Neural cell (in vitro differentiated cells): Measurements from ENCODE around the gene LOXHD1. TPM values are rescaled to one million over a fixed set of nuclear protein-coding genes. Genes with fewer than 3 reads are reported as not detected.

Source experiments
- H2AFZ ChIP-seq: fragments of 200-600, 300-800 bp; sonication (generic), shearing (Covaris generic); 2 replicates; pipeline ENCODE4 v1.6.0; 2014; ENCODE audit warnings: low read depth, mild to moderate bottlenecking, antibody characterized with exemption, low read length, moderate library complexity
- H3F3A ChIP-seq: fragments of 200-600 bp; shearing (Covaris generic); 2 replicates; pipeline ENCODE4 v1.6.1; 2016; ENCODE audit warnings: mild to moderate bottlenecking, moderate library complexity, mixed read lengths, antibody characterized with exemption, low read length; ENCODE audit not compliant: insufficient read depth, poor library complexity, severe bottlenecking
- H3K27ac ChIP-seq: fragments of 200-600, 300-800 bp; sonication (generic), shearing (Covaris generic); 2 replicates; pipeline ENCODE4 v1.5.1; 2014; ENCODE audit warnings: mild to moderate bottlenecking, low read length, moderate library complexity
- H3K27me3 ChIP-seq: fragments of 300-800, 200-600 bp; sonication (generic), shearing (Covaris generic); 2 replicates; pipeline ENCODE4 v1.6.0; 2014; ENCODE audit warnings: mild to moderate bottlenecking, low read depth, low read length, moderate library complexity; ENCODE audit not compliant: insufficient read depth
- H3K36me3 ChIP-seq: fragments of 300-800, 200-600 bp; sonication (generic), shearing (Covaris generic); 2 replicates; pipeline ENCODE4 v1.5.1; 2014; ENCODE audit warnings: mild to moderate bottlenecking, antibody characterized with exemption, low read length, moderate library complexity; ENCODE audit not compliant: insufficient read depth
- H3K4me2 ChIP-seq: fragments of 300-800, 200-600 bp; sonication (generic), shearing (Covaris generic); 2 replicates; pipeline ENCODE4 v1.6.0; 2014; ENCODE audit warnings: mild to moderate bottlenecking, low read length
- H3K4me3 ChIP-seq: fragments of 300-800, 200-600 bp; sonication (generic), shearing (Covaris generic); 2 replicates; pipeline ENCODE4 v1.5.1; 2014; ENCODE audit warnings: mild to moderate bottlenecking, low read length, moderate library complexity
- H3K79me2 ChIP-seq: fragments of 200-600 bp; shearing (Covaris generic); replicated peaks from 2 replicates; pipeline ENCODE4 v1.6.0; 2014; ENCODE audit warnings: mild to moderate bottlenecking, low read length, moderate library complexity; ENCODE audit not compliant: insufficient read depth
- H3K9ac ChIP-seq: fragments of 300-800, 200-600 bp; sonication (generic), shearing (Covaris generic); 2 replicates; pipeline ENCODE4 v1.6.1; 2016; ENCODE audit warnings: mild to moderate bottlenecking, low read length, mixed read lengths
- H3K9me2 ChIP-seq: fragments of 200-600 bp; shearing (Covaris generic); 2 replicates; pipeline ENCODE4 v1.6.1; 2016; ENCODE audit warnings: mild to moderate bottlenecking, low read length, mixed read lengths; ENCODE audit not compliant: insufficient read depth
- H3K9me3 ChIP-seq: fragments of 200-600, 300-800 bp; sonication (generic), shearing (Covaris generic); 2 replicates; pipeline ENCODE4 v1.6.1; 2016; ENCODE audit warnings: mild to moderate bottlenecking, mixed run types, low read length, moderate library complexity, mixed read lengths
- H4K20me1 ChIP-seq: fragments of 200-600 bp; shearing (Covaris generic); 2 replicates; pipeline ENCODE4 v1.6.1; 2016; ENCODE audit warnings: mild to moderate bottlenecking, mixed run types; ENCODE audit not compliant: insufficient read depth
- EP300 ChIP-seq: fragments of 450-650 bp; conservative IDR thresholded peaks from 2 replicates; pipeline ENCODE4 v1.6.1; 2014; ENCODE audit warnings: antibody characterized with exemption, mild to moderate bottlenecking, moderate library complexity; ENCODE audit not compliant: poor library complexity, severe bottlenecking
- EZH2 ChIP-seq: fragments of 200-600, 300-800 bp; shearing (Covaris generic), sonication (generic); IDR thresholded peaks from 2 replicates; pipeline ENCODE4 v1.6.1; 2014; ENCODE audit warnings: antibody characterized with exemption, low read length, borderline replicate concordance, mild to moderate bottlenecking; ENCODE audit not compliant: insufficient read depth, poor library complexity, severe bottlenecking
- MXI1 ChIP-seq: fragments of 450-650 bp; conservative IDR thresholded peaks from 2 replicates; pipeline ENCODE4 v1.6.1; 2014; ENCODE audit warnings: antibody characterized with exemption, mild to moderate bottlenecking; ENCODE audit not compliant: poor library complexity, severe bottlenecking
- POLR2AphosphoS5 ChIP-seq: IDR thresholded peaks from 2 replicates; pipeline ENCODE4 v1.6.1; 2012
- RAD21 ChIP-seq: fragments of 450-650 bp; conservative IDR thresholded peaks from 2 replicates; pipeline ENCODE4 v1.6.1; 2014; ENCODE audit warnings: antibody characterized with exemption, mild to moderate bottlenecking, moderate library complexity
- REST ChIP-seq: IDR thresholded peaks from 2 replicates; pipeline ENCODE4 v1.6.1; 2012; ENCODE audit warnings: borderline replicate concordance
- SMC3 ChIP-seq: fragments of 450-650 bp; conservative IDR thresholded peaks from 2 replicates; pipeline ENCODE4 v1.6.1; 2014; ENCODE audit warnings: antibody characterized with exemption, mild to moderate bottlenecking, moderate library complexity; ENCODE audit not compliant: poor library complexity
- TAF1 ChIP-seq: IDR thresholded peaks from 2 replicates; pipeline ENCODE4 v1.6.1; 2012; ENCODE audit warnings: low read depth
- polyA plus RNA-seq: library from polyadenylated mRNA; depleted of rRNA; stranded (reverse); fragments of >200 nt; gene quantifications from 2 replicates; pipeline ENCODE4 v1.2.3, GENCODE V29; 2014

Gene LOXHD1
- polyA plus RNA-seq, 1 donor from 2014 or later = not detected

- no peaks in the 10 kb centered on the region for H3K27me3 ChIP-seq
- H3K9ac ChIP-seq = no peak overlapping the region
- no peak overlapping the region for H3K27ac ChIP-seq
- H3K4me2 ChIP-seq = no peak overlapping the region
- no peak for TF ChIP-seq EP300
- TF ChIP-seq SMC3 = no peak
- TF ChIP-seq POLR2AphosphoS5 = no peak
- no peak for TF ChIP-seq RAD21
- TF ChIP-seq REST = no peak
- no peak for TF ChIP-seq EZH2
- no peak overlapping the region for H3K4me3 ChIP-seq
- H2AFZ ChIP-seq = no peak overlapping the region
- H3K9me3 ChIP-seq = no peaks in the 10 kb centered on the region
- H3K79me2 ChIP-seq = no peaks in the 10 kb centered on the region
- no peaks in the 10 kb centered on the region for H3K9me2 ChIP-seq
- no peaks in the 10 kb centered on the region for H3F3A ChIP-seq
- no peaks in the 10 kb centered on the region for H3K36me3 ChIP-seq
- H4K20me1 ChIP-seq = no peaks in the 10 kb centered on the region
Measured at GRCh38 chr18:46677611-46678010, 20.6 kb upstream of the LOXHD1 start.

GRCh38 chr18:46676182-46676835, 19.3 kb upstream of the LOXHD1 start:
- no peak for TF ChIP-seq EP300
- TF ChIP-seq REST = no peak
- no peak for TF ChIP-seq MXI1
- TF ChIP-seq TAF1 = no peak
- TF ChIP-seq SMC3 = no peak
- TF ChIP-seq POLR2AphosphoS5 = no peak
- no peaks in the 10 kb centered on the region for H3K36me3 ChIP-seq

More at GRCh38 chr18:46676182-46676835, 19.3 kb upstream of the LOXHD1 start:
- Histone ChIP-seq H3K9me2 (no peaks in the 10 kb centered on the region), H4K20me1 (no peaks in the 10 kb centered on the region), H3K4me3 (no peak overlapping the region), H3K9ac (no peak overlapping the region), H3K27me3 (no peaks in the 10 kb centered on the region), H3K79me2 (no peaks in the 10 kb centered on the region), H3K9me3 (no peaks in the 10 kb centered on the region), H2AFZ (no peak overlapping the region), H3K27ac (no peak overlapping the region), H3K4me2 (no peak overlapping the region), H3F3A (no peaks in the 10 kb centered on the region)
